Cardiac atrium fibroblast (primary cell): Measurements from ENCODE around the gene ADAMTS10. TPM values are rescaled to one million over a fixed set of nuclear protein-coding genes. Genes with fewer than 3 reads are reported as not detected.

Experiments used
- total RNA-seq: library from RNA; depleted of rRNA; stranded (reverse); fragments of >200 nt; gene quantifications from 2 replicates; pipeline ENCODE4 v1.2.3, GENCODE V29; 2015

Gene ADAMTS10
- 7.8 and 26.0 TPM in 2 replicates for total RNA-seq

DNA sequence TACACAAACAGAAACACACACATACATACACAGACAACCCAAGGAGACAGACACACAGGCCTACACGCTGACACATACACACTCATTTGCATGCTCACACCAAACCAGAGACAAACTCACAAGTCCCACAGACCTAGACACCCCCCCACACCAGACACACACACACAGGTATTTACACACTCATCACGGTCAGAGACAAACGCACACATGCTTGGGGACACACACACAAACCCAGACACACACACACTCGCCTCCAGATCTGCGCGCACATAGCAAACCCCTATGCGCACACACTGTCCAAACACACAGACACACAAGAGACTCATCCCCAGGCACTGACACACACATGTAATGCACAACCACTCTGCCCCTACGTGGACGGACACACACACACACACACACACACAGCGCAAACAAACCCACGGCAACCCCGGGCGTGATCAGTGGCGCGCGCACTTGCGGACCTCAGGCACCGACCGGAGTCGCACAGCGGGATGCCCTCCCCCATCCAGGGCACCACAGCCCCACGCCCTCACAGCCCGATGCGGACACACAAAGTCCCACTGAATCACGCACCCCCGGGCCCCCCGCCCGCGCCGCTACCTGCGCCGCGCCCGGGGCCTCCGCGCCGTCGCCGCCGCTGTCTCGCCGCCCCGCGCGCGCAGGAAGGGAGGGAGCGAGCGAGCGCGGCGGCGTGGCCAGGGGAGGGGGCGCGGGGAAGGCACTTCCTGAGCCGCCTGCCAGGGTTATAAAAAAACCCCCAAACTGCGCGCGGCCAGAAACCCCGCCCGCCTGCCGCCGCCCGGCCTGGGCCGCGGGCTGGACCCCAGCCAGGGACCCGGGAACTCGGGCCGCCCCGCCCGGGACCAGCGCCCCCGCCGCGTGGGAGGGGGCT lies at the start of gene ADAMTS10:
ADAMTS10 (minus strand) TSS at position 675 of the 895 bp plus-strand sequence. CDS start 5,005 bp downstream, outside the sequence.

DNA sequence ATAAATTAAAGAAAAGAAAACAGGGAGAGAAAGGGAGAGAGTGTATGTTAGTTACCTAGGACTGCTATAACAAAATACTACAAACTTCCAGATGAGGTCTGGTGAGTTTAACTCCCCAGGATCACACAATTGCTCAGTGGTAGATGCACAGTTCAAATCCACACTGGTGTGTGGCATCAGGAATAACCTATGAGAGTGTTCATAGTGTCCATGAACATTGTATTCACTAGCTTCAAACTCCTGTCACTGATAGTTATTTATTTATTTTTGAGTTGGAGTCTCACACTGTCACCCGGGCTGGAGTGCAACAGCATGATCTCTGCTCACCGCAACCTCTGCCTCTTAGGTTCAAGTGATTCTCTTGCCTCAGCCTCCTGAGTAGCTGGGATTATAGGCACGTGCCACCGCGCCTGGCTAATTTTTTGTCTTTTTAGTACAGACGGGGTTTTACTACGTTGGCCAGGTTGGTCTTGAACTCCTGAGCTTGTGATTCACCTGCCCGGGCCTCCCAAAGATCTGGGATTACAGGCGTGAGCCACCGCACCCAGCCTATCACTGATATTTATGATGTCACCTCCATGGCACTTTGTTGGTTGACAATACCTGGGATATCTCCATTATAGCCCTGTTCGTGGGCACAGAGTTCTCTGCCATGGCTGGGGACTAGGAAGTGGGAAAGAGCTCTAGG lies 19.6 kb upstream of the ADAMTS10 start, which contains the start of gene NFILZ:
NFILZ (plus strand) TSS at position 638 of the 688 bp plus-strand sequence. CDS start 46,133 bp downstream, outside the sequence.

DNA sequence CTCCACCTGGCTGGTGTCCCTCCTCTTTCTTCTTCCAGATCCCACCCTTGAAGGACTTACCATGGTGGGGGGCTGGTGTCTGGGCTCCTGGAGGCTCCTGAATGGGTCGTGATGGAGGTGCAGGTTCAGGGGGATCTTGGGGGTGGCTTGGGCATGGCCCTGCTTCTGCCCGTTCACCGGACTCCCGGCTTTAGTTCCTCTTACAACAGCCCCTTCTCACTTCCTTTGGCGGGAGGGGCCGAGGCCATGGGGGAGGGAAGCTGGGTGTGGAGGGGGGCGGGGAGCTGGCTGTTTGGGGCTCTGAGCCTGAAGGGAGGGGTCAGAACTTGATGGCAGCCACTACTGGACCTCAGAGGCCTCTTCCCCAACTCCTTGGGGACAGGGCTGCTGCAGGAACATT lies 33.3 kb downstream of the ADAMTS10 start, which contains the start of gene MYO1F:
MYO1F (minus strand) TSS at position 196 of the 400 bp plus-strand sequence; CDS start at position 63, 133 bp downstream.

Other genes with a start within 250 kb of the ADAMTS10 start
- gene ANGPTL4, start 246.6 kb downstream of the ADAMTS10 start, total RNA-seq, result 290 and 481 TPM in 2 replicates
- 22.6 and 44.9 TPM in 2 replicates for gene RAB11B, start 220.4 kb downstream of the ADAMTS10 start, total RNA-seq
- 84.1 and 101 TPM in 2 replicates for gene MARCHF2, start 197.4 kb downstream of the ADAMTS10 start, total RNA-seq
- 52.5 and 65.5 TPM in 2 replicates for gene HNRNPM, start 165.7 kb downstream of the ADAMTS10 start, total RNA-seq
- not detected in 2 replicates for gene PRAM1, start 108.1 kb downstream of the ADAMTS10 start, total RNA-seq
- gene ZNF414, start 96.5 kb downstream of the ADAMTS10 start, total RNA-seq, result 2.9 and 12.6 TPM in 2 replicates
- 0.18 and 0.49 TPM in 2 replicates for gene MYO1F, start 33.3 kb downstream of the ADAMTS10 start, total RNA-seq
- not detected in 2 replicates for gene NFILZ, start 19.9 kb upstream of the ADAMTS10 start, total RNA-seq
- not detected in 2 replicates for gene ACTL9, start 88.1 kb upstream of the ADAMTS10 start, total RNA-seq
- not detected in 2 replicates for gene OR2Z1, start 110.9 kb upstream of the ADAMTS10 start, total RNA-seq
- gene ZNF558, start 221.6 kb upstream of the ADAMTS10 start, total RNA-seq, result 29.4 and 33.2 TPM in 2 replicates
- gene MBD3L1, start 221.7 kb upstream of the ADAMTS10 start, total RNA-seq, result not detected in 2 replicates